NCI-H146 treated with DMSO at 0.1 percent for 48 hours (cell line): ENCODE data around the gene SMIM24.
"Not testable (repeated sequence)": the region's sequence is repeated elsewhere in the genome, so short reads cannot be mapped to it uniquely, and the experiment has no call there.

Experiments used
- DNase-seq: peaks from one replicate; lab custom pipeline; 2025; ENCODE audit not compliant: unreplicated experiment; lab: John Stamatoyannopoulos, UW

SMIM24 gene

GRCh38 chr19:3515891-3516422 is 35.6 kb upstream of the SMIM24 start:
- no peak for DNase-seq

- no peak for DNase-seq
Observed at GRCh38 chr19:3514930-3515329, 34.6 kb upstream of the SMIM24 start.

- no peak for DNase-seq
Observed at GRCh38 chr19:3513229-3514140, 33.2 kb upstream of the SMIM24 start.

- no peak for DNase-seq
Observed at GRCh38 chr19:3512562-3513228, 32.4 kb upstream of the SMIM24 start.

GRCh38 chr19:3511506-3512251 is 31.4 kb upstream of the SMIM24 start:
- no peak for DNase-seq

GRCh38 chr19:3510727-3511126 is 30.4 kb upstream of the SMIM24 start:
- DNase-seq, result no peak

- DNase-seq, result no peak
Observed at GRCh38 chr19:3509566-3509989, 29.3 kb upstream of the SMIM24 start.

GRCh38 chr19:3508771-3509535 is 28.6 kb upstream of the SMIM24 start:
- no peak for DNase-seq

- DNase-seq, result not testable (repeated sequence)
Observed at GRCh38 chr19:3508121-3508661, 27.9 kb upstream of the SMIM24 start.

- no peak for DNase-seq
Observed at GRCh38 chr19:3507371-3508120, 27.2 kb upstream of the SMIM24 start.

- DNase-seq, result no peak
Observed at GRCh38 chr19:3506384-3507340, 26.3 kb upstream of the SMIM24 start.

GRCh38 chr19:3505598-3506383 is 25.5 kb upstream of the SMIM24 start, which contains the start of gene FZR1:
Gene FZR1, plus strand, starts transcription at chr19:3506311. Its CDS starts 16,679 bp downstream, at chr19:3522990.
- peak; percentile 88 for DNase-seq

- DNase-seq, result peak; percentile 9
Observed at GRCh38 chr19:3504735-3505134, 24.4 kb upstream of the SMIM24 start.

GRCh38 chr19:3503036-3503572 is 22.8 kb upstream of the SMIM24 start:
- no peak for DNase-seq

GRCh38 chr19:3501780-3502179 is 21.5 kb upstream of the SMIM24 start:
- no peak for DNase-seq

- peak; percentile 84 for DNase-seq
Observed at GRCh38 chr19:3500429-3501101, 20.2 kb upstream of the SMIM24 start, which contains the start of gene DOHH. Gene DOHH, minus strand, starts transcription at chr19:3500674. Its CDS starts 3,860 bp downstream, at chr19:3496814.
